ENCODE data around the gene ANTKMT.

GRCh38 chr16:714079-714478 lies 6.9 kb upstream of the ANTKMT start:
- TF ChIP-seq CTCF (conservative IDR thresholded peaks at IDR 0.05 in 1 of 2, IDR thresholded peaks at IDR 0.05 in 1 of 2; ENCODE audit: extremely low read depth in 1 of 2, insufficient read depth in 1 of 2, low read depth in 1 of 2, low read length in 2 of 2) (no peak), EZH2 (IDR thresholded peaks at IDR 0.05; ENCODE audit: borderline replicate concordance, low read length) (no peak)
